K562 (cell line): Measurements from ENCODE around the gene IGF1R. TPM values are rescaled to one million over a fixed set of nuclear protein-coding genes. Genes with fewer than 3 reads are reported as not detected.

Experiments used
- ATAC-seq: fragments of 200-7000 bp; cut with Tn5 transposase; 3 replicates; pipeline ENCODE4 v1.9.1; 2020; ENCODE audit warnings: moderate library complexity
- BruUV-seq: library from RNA; stranded (reverse); fragments of 400-500 nt; replicated peaks from 2 replicates; lab custom pipeline; 2021; lab: Mats Ljungman, UMichigan
- CTCF ChIA-PET: fragments of 300-600 bp; formaldehyde crosslinking; extraction: SDS; loops from one replicate; lab custom pipeline; 2021; ENCODE audit warnings: low intra/inter-chr PET ratio; lab: Yijun Ruan, JAX
- POLR2A ChIA-PET: fragments of 300-600, 350-650 bp; sonication (Branson Sonifier 250); formaldehyde crosslinking; extraction: SDS; loops from one replicate; lab custom pipeline; 2021; ENCODE audit warnings: antibody characterized with exemption, inconsistent platforms; lab: Yijun Ruan, JAX
- DNase-seq, 4 experiments: peaks; one replicate each; pipeline versions ENCODE4 v3.0.0 to v3.0.0-alpha.2; 2011 to 2018; ENCODE audit warnings: low spot score in 3 of 4, mixed read lengths in 3 of 4; ENCODE audit errors: extremely low read depth in 1 of 4
- FAIRE-seq: peaks from 2 replicates; lab custom pipeline; 2011; peaks lifted over from hg19 to GRCh38; lab: Jason Lieb, UNC
- H2AFZ ChIP-seq: 2 replicates; pipeline ENCODE4 v1.6.0; 2011; ENCODE audit warnings: low read depth, low read length, control low read depth, inconsistent platforms
- H3K27ac ChIP-seq: fragments of 200-600 bp; 3 replicates; pipeline ENCODE4 v1.8.0; 2011; ENCODE audit warnings: low read depth, mild to moderate bottlenecking, control low read depth, inconsistent platforms, low read length, moderate library complexity, mixed read lengths; ENCODE audit errors: extremely low read depth
- H3K27me3 ChIP-seq, 2 experiments: fragments of 300-600 bp in 1 of 2; 2 replicates in 1 of 2; 3 replicates in 1 of 2; pipeline versions ENCODE4 v1.6.0 to v1.8.0; 2011; ENCODE audit warnings: inconsistent platforms in 2 of 2, low read length in 2 of 2, mild to moderate bottlenecking in 1 of 2, mixed read lengths in 1 of 2, moderate library complexity in 1 of 2; ENCODE audit not compliant: control insufficient read depth in 2 of 2, insufficient read depth in 2 of 2
- H3K36me3 ChIP-seq: fragments of 300-600 bp; 3 replicates; pipeline ENCODE4 v1.8.0; 2011; ENCODE audit warnings: mild to moderate bottlenecking, low read length, inconsistent platforms; ENCODE audit not compliant: control insufficient read depth, insufficient read depth
- H3K4me1 ChIP-seq, 2 experiments: fragments of 200-600 bp in 1 of 2; replicated peaks in 1 of 2; 2 replicates in 1 of 2; 3 replicates in 1 of 2; pipeline versions ENCODE4 v1.5.1 to v1.8.0; 2011; ENCODE audit warnings: inconsistent platforms in 2 of 2, low read length in 2 of 2, mild to moderate bottlenecking in 1 of 2, mixed read lengths in 1 of 2, moderate library complexity in 1 of 2; ENCODE audit not compliant: control insufficient read depth in 2 of 2, insufficient read depth in 2 of 2
- H3K4me2 ChIP-seq: 2 replicates; pipeline ENCODE4 v1.6.1; 2011; ENCODE audit warnings: low read length, control low read depth, inconsistent platforms, mixed read lengths; ENCODE audit not compliant: insufficient read depth
- H3K4me3 ChIP-seq: fragments of 200-600 bp; sonication (generic), shearing (Covaris generic); 2 replicates; pipeline ENCODE4 v1.5.1; 2016; ENCODE audit warnings: control low read depth, inconsistent platforms
- H3K79me2 ChIP-seq: fragments of 200-600 bp; 3 replicates; pipeline ENCODE4 v1.8.0; 2011; ENCODE audit warnings: low read length, inconsistent platforms; ENCODE audit not compliant: control insufficient read depth, insufficient read depth
- H3K9ac ChIP-seq, 2 experiments: 2 replicates each; pipeline versions ENCODE4 v1.6.0 to v1.6.1; 2011; ENCODE audit warnings: low read depth in 2 of 2, low read length in 2 of 2, control low read depth in 1 of 2, inconsistent platforms in 1 of 2, mild to moderate bottlenecking in 1 of 2, mixed read lengths in 1 of 2; ENCODE audit not compliant: insufficient read depth in 1 of 2
- H3K9me1 ChIP-seq: one replicate; pipeline ENCODE4 v1.6.0; 2011; ENCODE audit warnings: inconsistent platforms, mild to moderate bottlenecking, low read length, moderate library complexity; ENCODE audit not compliant: control insufficient read depth, insufficient read depth
- H3K9me3 ChIP-seq: replicated peaks from 2 replicates; pipeline ENCODE4 v1.5.1; 2011; ENCODE audit warnings: low read depth, low read length, inconsistent platforms; ENCODE audit not compliant: control insufficient read depth, insufficient read depth
- H4K20me1 ChIP-seq: replicated peaks from 2 replicates; pipeline ENCODE4 v1.6.1; 2011; ENCODE audit warnings: low read length, inconsistent platforms, mixed read lengths; ENCODE audit not compliant: control insufficient read depth, insufficient read depth
- AFF4 ChIP-seq: sonication (generic); formaldehyde crosslinking; IDR thresholded peaks from 2 replicates; pipeline ENCODE4 v1.8.0; 2023; ENCODE audit warnings: mild to moderate bottlenecking, missing genetic modification reagents
- CEBPB ChIP-seq: fragments of 450-650 bp; IDR thresholded peaks from 2 replicates; pipeline ENCODE4 v1.6.1; 2016; ENCODE audit warnings: missing genetic modification characterization, missing compliant biosample characterization
- CEBPG ChIP-seq, 3 experiments: fragments of 200-800 bp in 1 of 3; sonication (Bioruptor generic) in 1 of 3; sonication (generic) in 1 of 3; formaldehyde crosslinking in 1 of 3; IDR thresholded peaks in 2 of 3; conservative IDR thresholded peaks in 1 of 3; 2 replicates each; pipeline versions ENCODE4 v1.6.1 to v1.8.0; 2016 to 2022; ENCODE audit warnings: missing compliant biosample characterization in 2 of 3, missing genetic modification characterization in 2 of 3, mild to moderate bottlenecking in 1 of 3, missing genetic modification reagents in 1 of 3
- HDAC1 ChIP-seq, 2 experiments: fragments of 450-650 bp; IDR thresholded peaks; 2 replicates each; pipeline ENCODE4 v1.6.1; 2016 to 2017; ENCODE audit warnings: inconsistent platforms in 1 of 2, mild to moderate bottlenecking in 1 of 2, moderate library complexity in 1 of 2
- HIVEP1 ChIP-seq: fragments of 250-450 bp; sonication (Bioruptor Pico); IDR thresholded peaks from 2 replicates; pipeline ENCODE4 v1.4.0; 2020; ENCODE audit warnings: mild to moderate bottlenecking
- MAFG ChIP-seq: fragments of 450-650 bp; conservative IDR thresholded peaks from 2 replicates; pipeline ENCODE4 v1.6.1; 2016; ENCODE audit warnings: missing genetic modification characterization, missing compliant biosample characterization
- PRDM10 ChIP-seq: fragments of 450-650 bp; IDR thresholded peaks from 2 replicates; pipeline ENCODE4 v1.6.1; 2018; ENCODE audit not compliant: partially characterized antibody
- WGBS: fragments of 100-300 bp; shearing (Covaris generic); methylation state at CpG from one replicate; pipeline ENCODE4 v1.1.6; 2016; ENCODE audit warnings: low coverage, mixed read lengths; ENCODE audit not compliant: insufficient coverage; ENCODE audit errors: missing lambda C conversion rate; 5-methylcytosine and 5-hydroxymethylcytosine counted together
- in situ Hi-C: fragments of 300-500 bp; cut with MboI; formaldehyde crosslinking; loops from 4 replicates; pipeline ENCODE4 v1.15.0; 2018; ENCODE audit warnings: inconsistent platforms, mixed read lengths
- intact Hi-C: fragments of 100-400 bp; cut with micrococcal nuclease; formaldehyde crosslinking; loops from 2 replicates; pipeline ENCODE4 v1.14.2; 2022
- polyA plus RNA-seq, 8 experiments: library from polyadenylated mRNA; depleted of rRNA in 4 of 8; stranded (reverse) in 5 of 8; unstranded in 3 of 8; fragments of >200 nt; fragmentation: Nextera tagmentation in 2 of 8; fragmentation: Illumina TruSeq in 1 of 8; extraction: Ambion mirVana in 2 of 8; extraction: Trizol in 1 of 8; gene quantifications; 2 replicates each; pipeline versions ENCODE4 v1.2.1 to v1.2.3, GENCODE V29; 2011 to 2014; ENCODE audit warnings: inconsistent platforms in 1 of 8, missing spikeins in 1 of 8
- total RNA-seq, 7 experiments: library from RNA; depleted of rRNA in 6 of 7; stranded (reverse); fragments of >200 nt in 6 of 7; fragmentation: Illumina TruSeq in 2 of 7; extraction: Trizol in 2 of 7; gene quantifications; 2 replicates each; pipeline versions ENCODE4 v1.2.1 to v1.2.3, GENCODE V29; 2011 to 2021; ENCODE audit warnings: low replicate concordance in 1 of 7

Gene IGF1R
- total and polyA plus RNA-seq, 9 of the 15 experiments (the other 6 are each of a cell fraction or from before 2014, with no cell fraction given): 0.35 to 8.0 (median 1.6) TPM

GRCh38 chr15:98798375-98798893 lies 150.1 kb downstream of the IGF1R start (continued):
- TF ChIP-seq AFF4: no peak

GRCh38 chr15:98799461-98800390 lies 151.4 kb downstream of the IGF1R start:
- in situ Hi-C loops: no loop called here
- H3K36me3 ChIP-seq: no peaks in the 10 kb centered on the region
- H3K27me3 ChIP-seq: peaks cover 12 to 38% of the 10 kb centered on the region in 2 experiments
- no peak for FAIRE-seq
- no peak overlapping the region for H3K4me2 ChIP-seq
- no peak overlapping the region for H2AFZ ChIP-seq
- DNase-seq: no peak
- no peak overlapping the region for H3K27ac ChIP-seq
- no peaks in the 10 kb centered on the region for H3K4me1 ChIP-seq
- no TSS peak for BruUV-seq
- H3K79me2 ChIP-seq: no peaks in the 10 kb centered on the region
- H3K9me3 ChIP-seq: no peaks in the 10 kb centered on the region
- CTCF ChIA-PET: no interaction called here
- under 1% methylated on average over 11 of the region's 11 CpGs for WGBS
- H3K9ac ChIP-seq: no peak overlapping the region
- peaks cover 36% of the 10 kb centered on the region for H4K20me1 ChIP-seq
- TF ChIP-seq MAFG (tag) (no peak), HIVEP1 (CRISPR knock-in tag) (no peak), PRDM10 (no peak), CEBPG (CRISPR knock-in tag; IDR thresholded peaks at IDR 0.05) (no peak), CEBPG (tag; conservative IDR thresholded peaks at IDR 0.05 in 1 of 2, IDR thresholded peaks at IDR 0.05 in 1 of 2) (peak; percentile 28 to 44; a peak in 1 of 4 replicates), CEBPB (tag) (peak; percentile 61), HDAC1 (IDR thresholded peaks at IDR 0.05) (no peak)
- TF ChIP-seq, all 486 proteins: peak for 2
- no peak for ATAC-seq
- H3K4me3 ChIP-seq: no peak overlapping the region
- intact Hi-C loops: no loop called here
- POLR2A ChIA-PET: no interaction called here
- peaks cover 3% of the 10 kb centered on the region for H3K9me1 ChIP-seq
